GM21447 (cell line): ENCODE measurements around the gene PLA2G4B.

Experiments
- ATAC-seq: cut with Tn5 transposase; IDR thresholded peaks from one replicate; pipeline ENCODE4 v1.9.1; 2021; ENCODE audit not compliant: unreplicated experiment

Gene PLA2G4B

GRCh38 chr15:41884458-41884857 is 45.8 kb downstream of the PLA2G4B start:
- ATAC-seq = no peak

- no peak for ATAC-seq
Measured at GRCh38 chr15:41885321-41885720, 46.7 kb downstream of the PLA2G4B start.

- ATAC-seq = no peak
Measured at GRCh38 chr15:41885841-41886240, 47.2 kb downstream of the PLA2G4B start.

GRCh38 chr15:41886741-41887140 is 48.1 kb downstream of the PLA2G4B start:
- no peak for ATAC-seq

GRCh38 chr15:41887161-41887560 is 48.5 kb downstream of the PLA2G4B start:
- ATAC-seq = no peak

- ATAC-seq = no peak
Measured at GRCh38 chr15:41887893-41888292, 49.2 kb downstream of the PLA2G4B start.

GRCh38 chr15:41888662-41889253 is 50.1 kb downstream of the PLA2G4B start:
- no peak for ATAC-seq

- ATAC-seq = no peak
Measured at GRCh38 chr15:41890050-41890690, 51.5 kb downstream of the PLA2G4B start.

- no peak for ATAC-seq
Measured at GRCh38 chr15:41891226-41891625, 52.6 kb downstream of the PLA2G4B start.

- ATAC-seq = no peak
Measured at GRCh38 chr15:41891946-41892345, 53.3 kb downstream of the PLA2G4B start.

GRCh38 chr15:41892621-41893421 is 54.2 kb downstream of the PLA2G4B start:
- ATAC-seq = no peak

GRCh38 chr15:41893422-41894250 is 55.0 kb downstream of the PLA2G4B start, which contains the start of gene SPTBN5:
TSS of gene SPTBN5 (minus strand) at chr15:41894053. CDS start at chr15:41893497, 556 bp downstream.
- ATAC-seq = no peak

- ATAC-seq = no peak
Measured at GRCh38 chr15:41894251-41894790, 55.7 kb downstream of the PLA2G4B start.

GRCh38 chr15:41894791-41895463 is 56.3 kb downstream of the PLA2G4B start:
- ATAC-seq = peak; percentile 88

GRCh38 chr15:41895491-41895890 is 56.8 kb downstream of the PLA2G4B start:
- no peak for ATAC-seq

GRCh38 chr15:41895957-41896356 is 57.3 kb downstream of the PLA2G4B start:
- ATAC-seq = no peak

- no peak for ATAC-seq
Measured at GRCh38 chr15:41896566-41896965, 57.9 kb downstream of the PLA2G4B start.

GRCh38 chr15:41897363-41897799 is 58.7 kb downstream of the PLA2G4B start:
- ATAC-seq = no peak
